ENCODE results near the gene ITPRID1. TPM values are rescaled to one million over a fixed set of nuclear protein-coding genes. Genes with fewer than 3 reads are reported as not detected.

Gene ITPRID1
- total and polyA plus RNA-seq, 9 of the 15 experiments (the other 6 are each of a cell fraction or from before 2014, with no cell fraction given) = not detected

GRCh38 chr7:31516680-31517502, 3.0 kb downstream of the ITPRID1 start:
- BruUV-seq (replicated peaks) = no TSS peak
- Histone ChIP-seq H4K20me1 (replicated peaks; ENCODE audit: control insufficient read depth, insufficient read depth, low read length) (no peaks in the 10 kb centered on the region), H3K79me2 (ENCODE audit: control insufficient read depth, insufficient read depth, low read length) (no peaks in the 10 kb centered on the region), H3K36me3 (ENCODE audit: control insufficient read depth, insufficient read depth, low read length) (no peaks in the 10 kb centered on the region), H3K4me2 (ENCODE audit: insufficient read depth, low read length) (no peak overlapping the region), H3K9me3 (replicated peaks; ENCODE audit: control insufficient read depth, insufficient read depth, low read depth, low read length) (no peaks in the 10 kb centered on the region), H3K4me1 (replicated peaks in 1 of 2; ENCODE audit: control insufficient read depth in 2 of 2, insufficient read depth in 2 of 2, low read length in 2 of 2) (peaks cover 0 to 5% of the 10 kb centered on the region in 2 experiments; a peak in 2 of 5 replicates), H3K4me3 (no peak overlapping the region), H3K27me3 (ENCODE audit: control insufficient read depth in 2 of 2, insufficient read depth in 2 of 2, low read length in 2 of 2) (no peaks in the 10 kb centered on the region), H3K27ac (ENCODE audit: extremely low read depth, low read depth, low read length) (no peak overlapping the region), H3K9ac (ENCODE audit: insufficient read depth in 1 of 2, low read depth in 2 of 2, low read length in 2 of 2) (no peak overlapping the region), H2AFZ (ENCODE audit: low read depth, low read length) (no peak overlapping the region), H3K9me1 (ENCODE audit: control insufficient read depth, insufficient read depth, low read length) (no peaks in the 10 kb centered on the region)
- intact Hi-C loops (cut with micrococcal nuclease) (no loop called here), in situ Hi-C loops (cut with MboI) (no loop called here)
- WGBS (ENCODE audit: insufficient coverage, low coverage, missing lambda C conversion rate) = 3% methylated on average over 16 of the region's 16 CpGs
- ChIA-PET CTCF (ENCODE audit: low intra/inter-chr PET ratio) (no interaction called here), POLR2A (interaction anchor here (0.8 kb wide), 1 partner anchor 20 kb away, joined by 3 read pairs; no protein-coding TSS in a partner anchor)
- ATAC-seq (no peak), DNase-seq (ENCODE audit: extremely low read depth in 1 of 4, low spot score in 3 of 4) (peak in 1 of 4 experiments; percentile 1), FAIRE-seq (no peak)
- TF ChIP-seq NR2C1 (IDR thresholded peaks at IDR 0.05) (no peak), NR2C1 (tag; IDR thresholded peaks at IDR 0.05) (no peak), HSF4 (CRISPR knock-in tag; IDR thresholded peaks at IDR 0.05; ENCODE audit: borderline replicate concordance) (no peak), ILK (tag; IDR thresholded peaks at IDR 0.05; ENCODE audit: borderline replicate concordance, low read depth) (no peak), NFYB (IDR thresholded peaks at IDR 0.05; ENCODE audit: extremely low read depth, insufficient read length) (peak; percentile 73), IRF2 (CRISPR knock-in tag; IDR thresholded peaks at IDR 0.05) (no peak), CEBPG (CRISPR knock-in tag; IDR thresholded peaks at IDR 0.05) (no peak), CEBPG (tag; conservative IDR thresholded peaks at IDR 0.05 in 1 of 2, IDR thresholded peaks at IDR 0.05 in 1 of 2) (no peak), ATF4 (CRISPR knock-in tag; IDR thresholded peaks at IDR 0.05) (no peak)
